Measurements from ENCODE around the gene NEURL1. TPM values are rescaled to one million over a fixed set of nuclear protein-coding genes. Genes with fewer than 3 reads are reported as not detected.

NEURL1 gene
- total RNA-seq, 1 donor from 2014 or later: 0.05 TPM

- DNase-seq (ENCODE audit: low spot score): no peak
- H3K4me1 Mint-ChIP-seq (ENCODE audit: low read depth): no peaks in the 10 kb centered on the region
- no peak overlapping the region for H3K4me3 Mint-ChIP-seq (ENCODE audit: unreplicated experiment)
- peaks cover 24% of the 10 kb centered on the region for H3K36me3 Mint-ChIP-seq (ENCODE audit: low read depth)
- H3K27me3 Mint-ChIP-seq (ENCODE audit: low read depth): no peaks in the 10 kb centered on the region
- TF ChIP-seq CTCF (IDR thresholded peaks at IDR 0.05): no peak
- H3K27ac Mint-ChIP-seq (ENCODE audit: unreplicated experiment): no peak overlapping the region
- H3K9me3 Mint-ChIP-seq (ENCODE audit: low read depth): no peaks in the 10 kb centered on the region
These were observed 129.6 kb downstream of the NEURL1 start for GRCh38 chr10:103622935-103623574.

- Mint-ChIP-seq H3K4me1 (ENCODE audit: low read depth) (no peaks in the 10 kb centered on the region), H3K27ac (ENCODE audit: unreplicated experiment) (no peak overlapping the region), H3K4me3 (ENCODE audit: unreplicated experiment) (no peak overlapping the region), H3K36me3 (ENCODE audit: low read depth) (peaks cover 18% of the 10 kb centered on the region), H3K9me3 (ENCODE audit: low read depth) (no peaks in the 10 kb centered on the region), H3K27me3 (ENCODE audit: low read depth) (no peaks in the 10 kb centered on the region)
- TF ChIP-seq CTCF (IDR thresholded peaks at IDR 0.05): no peak
- DNase-seq (ENCODE audit: low spot score): no peak
These were observed 132.7 kb downstream of the NEURL1 start for GRCh38 chr10:103626178-103626577.

GRCh38 chr10:103627111-103627892, 133.8 kb downstream of the NEURL1 start:
- no peak for TF ChIP-seq CTCF (IDR thresholded peaks at IDR 0.05)
- H3K4me3 Mint-ChIP-seq (ENCODE audit: unreplicated experiment): no peak overlapping the region
- no peaks in the 10 kb centered on the region for H3K9me3 Mint-ChIP-seq (ENCODE audit: low read depth)
- H3K27me3 Mint-ChIP-seq (ENCODE audit: low read depth): no peaks in the 10 kb centered on the region
- no peak overlapping the region for H3K27ac Mint-ChIP-seq (ENCODE audit: unreplicated experiment)
- no peak for DNase-seq (ENCODE audit: low spot score)
- peaks cover 2% of the 10 kb centered on the region for H3K4me1 Mint-ChIP-seq (ENCODE audit: low read depth)
- peaks cover 15% of the 10 kb centered on the region for H3K36me3 Mint-ChIP-seq (ENCODE audit: low read depth)

GRCh38 chr10:103627893-103628292, 134.4 kb downstream of the NEURL1 start:
- Mint-ChIP-seq H3K9me3 (ENCODE audit: low read depth) (no peaks in the 10 kb centered on the region), H3K27me3 (ENCODE audit: low read depth) (no peaks in the 10 kb centered on the region), H3K27ac (ENCODE audit: unreplicated experiment) (no peak overlapping the region), H3K4me1 (ENCODE audit: low read depth) (peaks cover 5% of the 10 kb centered on the region), H3K36me3 (ENCODE audit: low read depth) (peaks cover 14% of the 10 kb centered on the region), H3K4me3 (ENCODE audit: unreplicated experiment) (no peak overlapping the region)
- TF ChIP-seq CTCF (IDR thresholded peaks at IDR 0.05): no peak
- DNase-seq (ENCODE audit: low spot score): no peak

GRCh38 chr10:103629581-103629980, 136.1 kb downstream of the NEURL1 start:
- Mint-ChIP-seq H3K27me3 (ENCODE audit: low read depth) (no peaks in the 10 kb centered on the region), H3K9me3 (ENCODE audit: low read depth) (no peaks in the 10 kb centered on the region), H3K27ac (ENCODE audit: unreplicated experiment) (no peak overlapping the region), H3K36me3 (ENCODE audit: low read depth) (peaks cover 15% of the 10 kb centered on the region), H3K4me3 (ENCODE audit: unreplicated experiment) (no peak overlapping the region), H3K4me1 (ENCODE audit: low read depth) (peaks cover 5% of the 10 kb centered on the region)
- no peak for DNase-seq (ENCODE audit: low spot score)
- no peak for TF ChIP-seq CTCF (IDR thresholded peaks at IDR 0.05)

Data from chondrocyte (in vitro differentiated cells).